GM21786 (cell line): ENCODE results near the gene INSIG2.
"Not testable (repeated sequence)": the region's sequence is repeated elsewhere in the genome, so short reads cannot be mapped to it uniquely, and the experiment has no call there.

Experiments
- ATAC-seq: cut with Tn5 transposase; IDR thresholded peaks from one replicate; pipeline ENCODE4 v1.9.1; 2021; ENCODE audit not compliant: unreplicated experiment

The INSIG2 gene

DNA sequence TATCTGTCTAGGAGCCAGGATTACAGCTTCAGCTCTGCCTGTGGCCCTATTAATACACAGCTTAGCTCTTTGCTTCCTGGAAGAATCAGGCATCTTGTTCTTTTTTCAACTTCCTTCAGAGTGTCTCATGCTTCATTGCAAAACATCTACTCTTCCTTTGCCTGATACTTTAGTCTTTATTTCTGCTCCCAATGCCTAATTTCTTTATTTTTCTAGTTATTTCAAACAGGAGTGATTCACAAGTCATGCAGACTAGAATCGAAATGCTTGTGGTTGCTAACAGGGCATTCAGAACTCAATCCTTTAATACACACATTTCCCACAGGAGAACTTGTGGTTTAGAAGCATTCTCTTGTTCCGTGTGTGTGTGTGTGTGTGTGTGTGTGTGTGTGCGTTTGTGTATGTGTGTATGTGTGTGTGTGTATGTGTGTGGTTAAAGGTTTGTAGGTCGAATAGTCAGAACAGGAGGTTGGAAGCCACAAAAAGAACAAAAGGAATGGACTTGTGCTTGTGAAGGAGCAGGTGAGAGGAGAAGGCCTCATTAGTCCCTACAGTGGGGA is 28.3 kb upstream of the INSIG2 start:
- ATAC-seq, result no peak

DNA sequence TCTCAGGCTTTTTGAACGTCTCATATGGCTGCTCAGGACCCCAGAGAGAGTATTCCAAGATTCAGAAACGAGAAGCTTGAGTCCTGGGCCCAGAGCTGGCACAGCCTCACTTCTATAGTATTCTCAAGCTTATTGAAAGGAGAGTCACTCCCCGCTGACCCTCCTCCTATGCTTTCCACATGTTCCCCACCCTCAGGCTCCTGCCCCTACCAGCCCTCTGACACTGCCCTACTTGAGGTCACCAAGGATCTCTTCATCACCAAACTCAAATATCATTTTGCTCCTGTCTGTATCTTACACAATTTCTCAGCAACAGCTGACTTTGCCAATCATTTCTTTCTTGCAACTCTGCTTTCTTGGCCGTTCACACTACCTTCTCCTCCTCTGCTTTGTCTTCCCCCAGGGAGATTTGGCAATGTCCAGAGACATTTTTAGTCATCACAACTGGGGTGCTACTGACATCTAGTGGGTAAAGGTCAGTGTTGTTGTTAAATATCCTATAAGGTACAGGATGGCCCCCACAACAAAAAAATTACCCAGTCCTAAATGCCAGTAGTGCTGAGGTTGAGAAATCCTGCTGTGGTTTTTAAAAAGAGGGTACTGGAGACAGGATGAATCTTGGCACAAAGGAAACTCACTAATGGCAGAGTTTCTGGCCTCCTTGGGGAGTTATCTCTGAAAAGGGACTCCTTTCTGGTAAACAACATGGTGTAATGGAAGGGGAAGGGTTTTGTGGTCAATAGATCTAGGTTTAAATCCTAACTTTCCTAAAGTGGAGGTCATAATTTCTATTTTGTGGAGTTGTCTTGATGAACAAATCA is 26.9 kb upstream of the INSIG2 start:
- ATAC-seq, result peak; percentile 73

DNA sequence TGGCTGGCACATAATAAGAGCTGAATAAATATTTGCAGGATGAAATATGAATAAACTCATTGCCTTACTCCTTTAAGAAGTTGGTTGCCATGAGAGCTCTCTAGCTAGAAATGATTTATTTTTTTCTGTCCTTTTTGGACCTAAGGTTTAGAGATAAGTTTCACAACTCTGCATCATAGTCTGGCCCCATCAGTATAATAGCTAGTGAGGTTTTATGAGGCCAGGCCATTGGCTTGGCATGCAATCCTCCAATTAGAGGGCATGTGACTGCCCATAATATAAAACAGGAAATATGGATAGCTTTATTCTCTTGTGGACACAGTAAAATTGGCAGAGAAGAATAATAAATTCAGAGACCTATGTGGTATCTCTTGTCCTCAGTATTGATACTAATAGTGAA is 26.2 kb upstream of the INSIG2 start:
- ATAC-seq, result no peak

DNA sequence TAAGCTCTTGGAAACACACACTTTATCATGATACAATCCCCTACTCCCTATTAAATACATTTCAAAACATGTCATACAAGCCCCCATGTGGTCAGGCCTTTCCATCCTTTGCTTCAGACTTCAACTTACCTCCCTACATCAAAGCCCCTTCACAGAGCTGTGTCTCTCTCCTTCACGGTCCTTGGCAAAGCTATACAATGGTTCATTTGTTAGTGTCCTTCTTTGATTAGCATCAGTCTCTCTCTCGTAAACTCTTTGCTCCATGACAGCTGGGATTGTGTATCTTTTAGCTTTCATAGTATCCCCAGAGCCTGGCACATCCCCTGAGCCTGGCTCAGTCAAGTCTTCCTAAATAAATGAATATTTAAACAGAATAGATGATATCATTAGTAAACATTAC is 25.6 kb upstream of the INSIG2 start:
- ATAC-seq, result no peak

DNA sequence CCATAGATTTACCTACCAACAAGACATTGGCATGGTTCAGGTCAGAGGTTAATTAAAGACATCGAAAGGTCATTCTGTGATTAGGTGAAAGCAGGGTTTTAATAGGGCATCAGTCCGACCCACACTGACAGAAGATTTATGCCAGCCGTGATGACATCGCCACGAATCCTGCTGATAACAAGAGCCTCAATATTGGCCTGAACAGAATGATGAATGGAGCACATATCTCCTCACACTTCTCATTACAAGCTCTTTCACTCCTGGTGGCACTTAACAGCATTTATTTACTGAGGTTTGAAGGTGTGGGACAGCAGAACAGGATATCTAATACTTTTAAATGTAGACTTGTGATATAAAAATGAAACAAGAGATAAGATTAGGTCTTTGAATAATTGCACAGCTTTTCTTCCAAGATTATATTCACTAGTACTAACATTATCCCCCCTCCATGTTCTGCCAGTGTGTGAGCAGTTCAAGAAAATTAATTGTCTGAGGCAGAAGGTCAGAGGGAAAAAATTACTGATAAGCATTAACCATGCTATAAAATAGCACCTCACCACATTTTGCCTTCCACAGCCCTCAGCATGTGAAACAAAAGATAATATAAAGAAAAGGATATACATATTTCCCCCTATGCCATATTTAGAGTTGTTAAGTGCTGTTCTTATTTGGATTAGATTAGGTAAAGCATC is 23.1 kb upstream of the INSIG2 start:
- ATAC-seq, result no peak

DNA sequence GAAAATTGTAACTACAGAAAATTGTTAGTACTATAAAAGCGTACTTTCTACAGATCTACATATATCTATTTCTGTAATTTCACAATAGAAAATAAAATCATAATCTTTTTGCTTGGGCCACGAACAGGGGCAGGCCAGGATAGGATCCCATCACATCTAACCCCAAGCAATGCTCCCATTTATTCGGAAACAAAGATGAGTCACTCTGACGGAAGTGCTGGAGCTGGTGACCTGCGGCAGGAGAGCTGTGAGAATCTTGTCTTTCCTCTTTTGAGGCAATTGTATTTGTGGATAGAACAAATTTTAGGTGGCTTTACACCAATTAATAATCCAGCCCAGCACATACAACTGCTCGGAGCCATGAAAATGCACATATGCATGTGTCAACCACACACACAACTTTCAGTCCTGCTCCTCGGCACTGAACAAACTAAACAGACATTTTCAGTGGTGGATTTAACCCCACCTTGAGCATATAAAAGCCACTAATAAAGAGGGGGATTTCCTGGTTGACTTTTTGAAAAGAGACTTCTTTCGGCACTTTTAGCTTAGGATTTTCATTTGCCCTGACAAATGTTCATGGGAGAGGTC is 22.3 kb upstream of the INSIG2 start:
- ATAC-seq, result no peak

DNA sequence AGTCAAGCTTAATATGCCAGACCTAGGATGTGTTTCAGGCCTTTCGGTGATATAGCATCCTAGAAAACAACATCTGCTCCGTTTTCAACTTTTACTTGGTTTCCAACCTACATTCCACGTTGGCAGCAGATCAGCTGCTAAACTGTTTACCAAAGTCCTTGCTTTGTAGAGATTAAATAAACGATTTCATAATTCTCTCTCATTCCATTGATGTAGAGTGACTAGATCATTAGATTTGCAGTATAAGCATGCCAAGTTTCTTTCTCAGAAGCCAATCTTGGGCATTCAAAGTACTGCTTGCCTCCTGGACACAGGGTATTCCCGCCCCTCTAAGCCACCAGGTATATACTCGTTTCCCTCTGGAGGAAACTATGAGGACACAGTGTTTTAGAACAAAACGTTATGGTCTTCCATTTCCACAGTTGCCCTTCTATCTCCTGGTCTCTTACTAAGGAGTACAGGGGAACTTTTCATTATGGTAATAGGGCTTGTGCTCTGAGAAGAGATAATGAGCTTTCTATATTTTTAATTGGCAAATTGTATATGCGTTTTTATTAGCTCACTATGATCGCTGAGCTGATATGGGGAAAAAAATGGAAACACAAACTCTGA is 10.5 kb upstream of the INSIG2 start:
- no peak for ATAC-seq

DNA sequence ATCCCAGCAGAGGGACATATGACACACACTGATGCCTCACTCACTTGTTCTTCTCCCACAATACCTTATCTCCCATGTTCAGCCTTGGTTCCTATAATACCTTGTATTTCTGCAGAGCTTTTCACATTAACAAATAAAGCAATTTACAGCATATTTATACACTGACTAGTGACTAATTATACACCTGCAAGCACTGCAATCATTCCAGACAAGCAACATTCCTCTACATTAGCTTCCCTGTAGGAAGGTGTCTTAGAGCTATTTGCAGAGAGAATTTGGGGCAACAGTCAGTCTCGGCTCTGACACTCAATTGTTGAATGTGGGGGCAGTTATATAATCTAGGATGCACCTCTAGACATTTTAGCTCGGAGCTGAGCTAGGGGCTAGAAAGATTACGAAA is 9.5 kb upstream of the INSIG2 start:
- ATAC-seq, result no peak

DNA sequence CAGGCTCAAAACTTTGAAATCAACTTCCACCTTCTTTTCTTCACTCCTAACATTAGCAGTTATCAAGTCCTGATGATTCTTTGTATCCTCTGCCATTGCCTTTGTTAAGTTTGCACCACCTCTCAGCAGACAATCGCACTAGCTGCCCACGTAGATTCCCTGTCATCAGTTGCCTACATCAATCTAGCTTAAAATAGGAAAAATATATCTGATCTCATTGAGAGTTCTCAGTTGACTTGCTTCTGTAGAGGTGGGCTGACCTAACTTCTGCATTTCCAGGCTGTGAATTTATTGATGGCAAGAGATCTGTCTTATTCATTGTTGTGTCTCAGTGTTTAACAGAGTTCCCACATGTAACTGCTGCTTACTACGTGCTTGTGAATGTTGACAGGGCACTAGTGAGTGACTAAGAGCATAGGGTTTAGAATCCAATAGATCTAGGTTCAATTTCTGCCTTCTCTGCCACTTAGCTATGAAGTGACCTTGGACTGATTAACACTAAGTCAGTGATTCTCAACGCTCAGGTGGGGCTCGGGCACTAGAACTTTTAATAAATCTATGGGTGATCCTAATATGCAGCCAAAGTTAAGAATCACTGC is 3.7 kb upstream of the INSIG2 start:
- no peak for ATAC-seq

DNA sequence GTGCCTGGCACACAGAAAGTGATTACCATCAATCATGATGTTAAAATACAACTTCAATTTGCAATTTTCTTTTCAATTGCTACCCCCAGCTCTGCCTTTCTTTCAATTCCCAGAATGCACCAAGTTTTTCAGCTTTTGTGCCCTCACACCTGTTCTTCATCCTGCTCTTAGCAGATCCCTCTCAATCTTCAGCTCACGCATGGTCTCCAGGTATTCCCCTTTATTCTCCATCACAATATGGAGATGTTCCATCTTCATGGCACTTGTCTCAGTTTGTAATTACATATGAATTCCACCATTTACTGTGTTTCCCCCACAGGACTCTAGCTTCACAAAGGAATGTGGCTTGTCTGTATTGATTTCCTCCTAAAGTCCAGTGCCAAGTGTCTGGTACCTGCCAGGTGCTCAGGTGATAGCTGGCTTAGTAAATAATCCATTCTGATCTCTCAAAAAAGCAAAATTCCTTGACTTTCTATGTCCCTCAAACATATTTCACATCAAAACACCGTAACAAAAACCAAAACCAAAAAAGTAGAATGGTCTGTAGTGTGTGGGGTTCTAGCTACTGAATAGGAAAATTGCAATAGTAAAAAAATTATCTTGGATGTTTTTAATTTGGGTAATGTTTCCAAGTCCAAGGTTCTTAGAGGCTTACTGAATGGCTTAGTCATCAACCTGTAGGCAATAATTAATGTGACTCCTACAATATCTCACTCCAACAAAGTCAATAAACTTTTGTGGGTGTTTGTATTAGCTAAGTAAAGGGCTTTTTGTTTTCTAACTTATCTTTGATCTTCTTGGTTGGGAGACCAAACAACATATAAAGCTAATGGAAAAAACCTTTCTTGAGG is 2.9 kb upstream of the INSIG2 start:
- ATAC-seq, result no peak

DNA sequence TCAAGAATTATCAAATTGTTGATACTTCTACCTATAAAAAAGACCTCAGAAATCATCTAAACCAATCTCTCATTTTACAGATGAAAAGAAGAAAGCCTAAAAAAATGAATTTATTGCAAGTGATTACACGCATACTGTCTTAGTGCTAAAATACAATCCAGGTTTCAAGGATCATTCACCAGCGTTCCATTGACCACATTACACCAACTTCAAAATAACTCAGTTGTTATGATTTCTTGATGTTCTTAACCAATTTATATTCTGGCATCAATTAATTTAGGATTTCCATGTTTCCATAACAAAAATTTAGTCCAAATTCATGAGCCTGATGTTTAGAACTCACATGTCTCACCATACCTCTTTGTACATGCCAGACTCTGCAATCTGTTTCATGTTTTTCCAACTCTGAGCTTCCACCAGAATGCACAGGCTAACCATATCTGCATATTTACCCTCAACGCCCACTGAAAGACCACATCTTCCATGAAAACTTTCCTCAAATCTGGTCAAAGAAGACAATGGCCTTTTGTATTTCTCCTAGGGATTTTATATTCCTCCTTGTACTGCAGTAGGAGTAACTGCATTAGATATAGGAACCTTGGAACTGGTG is 2.1 kb upstream of the INSIG2 start:
- no peak for ATAC-seq

DNA sequence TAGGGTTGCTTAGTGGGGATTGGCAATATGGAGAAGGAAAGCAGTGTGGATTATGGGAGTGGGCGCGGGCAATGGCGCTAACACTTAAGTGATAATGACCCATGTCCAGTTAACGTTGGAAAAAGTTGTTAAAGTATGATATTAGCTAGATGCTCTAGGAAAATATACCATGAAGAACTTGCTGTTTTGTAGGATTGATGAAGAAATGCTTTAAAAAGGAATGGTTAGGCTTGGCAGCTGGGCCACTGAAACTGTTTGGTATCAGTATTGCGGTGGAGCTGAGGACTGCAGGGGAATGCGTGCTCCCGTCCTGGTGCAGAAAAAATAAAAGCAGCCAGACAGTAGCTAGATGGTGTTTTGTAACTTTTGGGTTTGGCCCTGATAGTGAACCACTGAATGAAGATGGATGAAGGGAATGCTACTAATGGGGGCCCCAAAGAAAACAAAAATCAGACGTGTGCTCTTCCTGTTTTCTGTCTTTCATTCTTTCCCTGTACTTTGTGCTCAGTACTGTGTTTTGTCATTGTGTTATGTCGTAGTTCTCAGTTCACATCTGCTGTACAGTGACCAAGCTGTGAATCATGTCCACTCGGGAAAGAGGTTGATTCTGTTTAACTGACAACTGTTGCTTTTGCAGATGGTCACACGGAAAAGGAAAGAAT is 999 bp downstream of the INSIG2 start:
- ATAC-seq, result peak; percentile 24

DNA sequence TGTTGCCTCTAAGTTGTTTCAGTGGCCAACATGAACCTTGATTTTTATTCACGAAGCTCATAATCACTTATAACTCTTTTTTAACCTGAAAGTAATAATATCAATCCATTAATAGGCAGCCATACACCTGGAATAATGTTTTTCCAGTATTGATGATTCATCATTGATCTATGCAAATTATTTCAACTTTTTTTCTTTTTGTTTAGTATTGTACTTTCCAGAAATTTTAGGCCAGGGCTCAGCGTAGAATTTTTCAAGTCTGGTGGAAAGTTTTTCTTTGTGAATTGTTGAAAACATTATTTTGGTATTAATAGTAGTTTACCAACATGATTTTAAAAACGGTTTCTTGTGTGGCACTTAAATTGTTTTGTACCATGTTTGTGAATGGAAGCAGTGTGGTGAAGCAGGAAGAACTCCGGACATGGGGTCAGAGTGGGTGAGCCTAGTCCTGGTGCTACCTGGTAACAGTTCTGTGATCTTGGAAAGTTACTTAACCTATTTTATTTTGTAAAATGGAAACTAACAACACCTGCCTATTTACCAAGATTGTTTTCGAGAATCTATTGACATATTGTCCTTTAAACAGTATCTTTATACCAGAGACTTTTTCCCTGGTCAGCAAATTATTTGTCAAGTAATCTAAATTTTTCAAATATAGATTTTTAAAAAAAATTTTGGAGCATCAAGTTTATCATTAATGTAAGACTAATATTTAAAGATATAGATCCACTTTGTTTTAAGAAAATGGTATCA is 2.3 kb downstream of the INSIG2 start:
- no peak for ATAC-seq

DNA sequence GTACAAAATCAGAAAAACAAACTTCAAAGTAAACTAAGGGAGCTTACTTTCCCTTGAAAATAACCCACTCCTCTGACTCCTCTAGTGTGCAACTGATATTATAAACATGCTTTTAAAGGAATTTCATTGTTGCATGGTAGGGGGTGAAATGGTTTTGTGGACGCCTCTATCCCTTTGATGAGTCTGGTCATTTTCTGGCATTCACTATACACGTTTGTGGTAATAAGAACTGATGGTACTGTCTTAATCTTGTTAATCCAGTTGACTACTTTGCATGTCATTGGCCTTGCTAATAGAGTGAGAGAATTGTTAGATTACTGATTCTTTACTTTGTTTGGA is 2.8 kb downstream of the INSIG2 start:
- no peak for ATAC-seq

DNA sequence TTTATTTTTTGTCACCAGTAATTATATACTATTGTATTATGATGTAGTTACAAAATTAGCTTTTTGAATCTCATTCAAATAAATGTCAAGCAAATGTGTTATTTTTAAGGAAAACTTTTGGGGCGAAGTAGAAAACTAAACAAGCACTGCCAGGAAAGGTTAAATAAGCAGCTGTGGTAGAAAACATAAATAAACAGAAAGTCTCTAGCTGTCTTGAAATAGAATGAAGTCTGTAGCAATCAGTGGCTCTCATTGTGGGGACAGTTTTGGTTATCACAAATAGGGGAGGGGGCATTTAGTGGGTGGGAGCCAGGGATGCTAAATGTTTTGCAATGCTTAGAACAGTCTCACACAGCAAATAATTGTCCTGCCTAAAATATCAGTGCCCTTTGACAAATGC is 3.4 kb downstream of the INSIG2 start:
- ATAC-seq, result no peak

DNA sequence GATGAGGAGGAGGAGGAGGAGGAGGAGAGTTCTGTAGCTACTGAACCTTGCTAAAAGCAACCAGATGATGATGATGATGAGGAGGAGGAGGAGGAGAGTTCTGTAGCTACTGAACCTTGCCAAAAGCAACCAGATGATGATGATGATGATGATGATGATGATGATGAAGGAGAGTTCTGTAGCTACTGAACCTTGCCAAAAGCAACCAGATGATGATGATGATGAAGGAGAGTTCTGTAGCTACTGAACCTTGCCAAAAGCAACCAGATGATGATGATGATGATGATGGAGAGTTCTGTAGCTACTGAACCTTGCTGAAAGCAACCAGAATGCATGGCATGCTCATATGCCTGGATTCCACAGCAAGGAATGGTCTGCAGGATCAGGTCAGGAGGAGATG is 5.8 kb downstream of the INSIG2 start:
- ATAC-seq, result not testable (repeated sequence)

DNA sequence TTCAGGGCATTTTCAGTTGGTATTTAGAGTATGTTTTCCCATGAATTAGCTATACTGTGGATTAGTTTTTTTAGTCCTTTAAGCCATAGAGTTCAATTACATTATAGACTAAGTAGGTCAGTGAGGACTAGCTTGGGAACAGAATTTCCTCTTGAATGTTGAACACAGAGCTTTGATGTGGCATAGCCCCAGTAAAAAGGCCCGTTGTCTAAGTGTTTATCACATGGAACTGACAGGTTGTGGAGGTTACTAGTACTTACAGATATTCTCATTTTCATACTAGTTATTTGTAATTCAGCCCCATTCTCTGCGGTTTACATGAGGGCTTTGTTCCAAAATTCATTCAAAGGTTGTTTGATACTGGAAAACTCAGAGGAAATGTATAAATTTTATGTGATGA is 6.2 kb downstream of the INSIG2 start:
- ATAC-seq, result no peak

DNA sequence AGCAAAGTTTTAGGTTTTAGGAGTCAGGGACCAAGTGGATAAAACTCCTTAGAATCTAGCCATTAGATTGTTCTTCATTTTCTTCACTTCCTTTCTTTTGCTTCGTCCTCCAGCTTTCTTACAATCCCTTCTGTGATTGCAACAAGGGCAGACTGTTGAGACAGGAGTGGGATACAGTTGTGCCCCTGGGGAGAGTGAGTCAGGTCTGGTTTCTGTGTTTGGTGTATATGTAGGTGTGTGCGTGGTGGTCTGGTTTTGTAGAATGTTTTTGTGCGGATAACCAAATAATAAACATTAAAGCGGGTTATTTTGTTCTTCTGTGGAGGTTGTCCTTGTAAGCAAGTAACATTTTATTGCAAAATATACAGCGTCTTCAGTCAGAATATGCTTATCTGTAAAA is 7.3 kb downstream of the INSIG2 start:
- no peak for ATAC-seq

DNA sequence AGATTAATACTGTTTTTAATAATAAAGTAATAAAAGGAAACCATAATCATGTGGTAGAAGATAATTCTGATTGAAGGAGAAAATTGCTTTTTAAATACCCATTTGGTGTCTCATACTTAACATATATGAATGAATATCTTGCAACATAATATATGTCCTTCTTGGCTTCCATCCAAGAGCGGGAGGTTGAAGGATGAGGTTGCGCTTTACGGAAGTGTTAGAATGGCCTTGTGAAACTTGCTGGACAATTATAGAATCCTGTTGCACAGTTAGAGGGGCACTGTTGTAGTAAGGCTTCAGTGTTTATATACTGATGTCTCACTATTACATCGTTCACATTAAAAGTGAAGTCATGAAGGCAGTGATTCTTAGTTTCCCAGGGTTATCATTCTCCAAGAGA is 9.4 kb downstream of the INSIG2 start:
- ATAC-seq, result no peak
